ENCODE measurements around the gene PLCG2. TPM values are rescaled to one million over a fixed set of nuclear protein-coding genes. Genes with fewer than 3 reads are reported as not detected.

PLCG2 gene
- total RNA-seq, 1 experiment from 2014 or later = 6.0 TPM

GRCh38 chr16:82004601-82005000, 225.5 kb downstream of the PLCG2 start:
- H3K27me3 Mint-ChIP-seq (ENCODE audit: low read depth) = peaks cover 6% of the 10 kb centered on the region
- Histone ChIP-seq H3K18ac (ENCODE audit: insufficient read length, low read depth, low read length) (no peak overlapping the region), H2BK20ac (ENCODE audit: low read depth, low read length, poor library complexity, severe bottlenecking) (no peak overlapping the region), H3K56ac (ENCODE audit: insufficient read length, low read depth, low read length) (no peak overlapping the region), H3K79me2 (ENCODE audit: insufficient read depth, low read length) (no peaks in the 10 kb centered on the region), H2AFZ (ENCODE audit: low read length) (no peak overlapping the region), H2BK12ac (ENCODE audit: insufficient read length, low read depth, low read length) (no peak overlapping the region), H3K4ac (ENCODE audit: low read depth, low read length) (no peak overlapping the region), H2BK120ac (ENCODE audit: low read depth, low read length, poor library complexity, severe bottlenecking) (no peak overlapping the region), H4K91ac (ENCODE audit: insufficient read length, low read depth, low read length) (no peak overlapping the region), H3K27me3 (ENCODE audit: insufficient read depth, low read length) (no peaks in the 10 kb centered on the region), H2BK5ac (ENCODE audit: insufficient read length, low read length) (no peak overlapping the region), H3K14ac (ENCODE audit: insufficient read depth, low read length) (no peak overlapping the region), H3K23ac (ENCODE audit: insufficient read length, low read depth, low read length) (no peak overlapping the region), H3K9ac (ENCODE audit: extremely low read depth, insufficient read length, low read length) (no peak overlapping the region), H3T11ph (ENCODE audit: low read length) (no peak overlapping the region), H3K79me1 (ENCODE audit: insufficient read depth, low read depth, low read length, poor library complexity, severe bottlenecking) (no peaks in the 10 kb centered on the region), H4K20me1 (ENCODE audit: control insufficient read depth, insufficient read depth, insufficient read length) (no peaks in the 10 kb centered on the region), H3K23me2 (ENCODE audit: insufficient read length, low read depth, low read length, poor library complexity, severe bottlenecking) (no peaks in the 10 kb centered on the region), H2BK15ac (ENCODE audit: low read depth, low read length) (no peak overlapping the region), H4K5ac (ENCODE audit: insufficient read length, low read depth, low read length) (no peak overlapping the region), H3K4me1 (ENCODE audit: insufficient read depth, low read length) (no peaks in the 10 kb centered on the region), H3K27ac (ENCODE audit: insufficient read length, low read depth, low read length) (no peak overlapping the region), H4K8ac (replicated peaks; ENCODE audit: insufficient read length, low read depth, low read length) (no peak overlapping the region), H3K9me3 (ENCODE audit: control insufficient read depth, low read depth, low read length) (peaks cover 5% of the 10 kb centered on the region), H3K4me2 (ENCODE audit: insufficient read depth, insufficient read length, low read length) (no peak overlapping the region), H2AK5ac (ENCODE audit: insufficient read length, low read length) (no peak overlapping the region)
- DNase-seq = no peak
- TF ChIP-seq, protein P1, sequence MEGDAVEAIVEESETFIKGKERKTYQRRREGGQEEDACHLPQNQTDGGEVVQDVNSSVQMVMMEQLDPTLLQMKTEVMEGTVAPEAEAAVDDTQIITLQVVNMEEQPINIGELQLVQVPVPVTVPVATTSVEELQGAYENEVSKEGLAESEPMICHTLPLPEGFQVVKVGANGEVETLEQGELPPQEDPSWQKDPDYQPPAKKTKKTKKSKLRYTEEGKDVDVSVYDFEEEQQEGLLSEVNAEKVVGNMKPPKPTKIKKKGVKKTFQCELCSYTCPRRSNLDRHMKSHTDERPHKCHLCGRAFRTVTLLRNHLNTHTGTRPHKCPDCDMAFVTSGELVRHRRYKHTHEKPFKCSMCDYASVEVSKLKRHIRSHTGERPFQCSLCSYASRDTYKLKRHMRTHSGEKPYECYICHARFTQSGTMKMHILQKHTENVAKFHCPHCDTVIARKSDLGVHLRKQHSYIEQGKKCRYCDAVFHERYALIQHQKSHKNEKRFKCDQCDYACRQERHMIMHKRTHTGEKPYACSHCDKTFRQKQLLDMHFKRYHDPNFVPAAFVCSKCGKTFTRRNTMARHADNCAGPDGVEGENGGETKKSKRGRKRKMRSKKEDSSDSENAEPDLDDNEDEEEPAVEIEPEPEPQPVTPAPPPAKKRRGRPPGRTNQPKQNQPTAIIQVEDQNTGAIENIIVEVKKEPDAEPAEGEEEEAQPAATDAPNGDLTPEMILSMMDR (conservative IDR thresholded peaks at IDR 0.05) = no peak
- H3K36me3 Mint-ChIP-seq (ENCODE audit: insufficient read depth in 1 of 3, low read depth in 3 of 3) = peaks cover 16 to 18% (median 17%) of the 10 kb centered on the region in 3 experiments
- H3K4me3 Mint-ChIP-seq = no peak overlapping the region
- no CpG with 5 or more reads among the region's 5 CpGs for whole genome bisulfite sequencing (ENCODE audit: extremely low coverage, insufficient read length, low lambda C conversion rate)
- peaks cover 0 to 7% of the 10 kb centered on the region in 2 experiments; a peak in 2 of 4 replicates for H3K4me1 Mint-ChIP-seq
- H3K9me3 Mint-ChIP-seq = peaks cover 20 to 22% of the 10 kb centered on the region in 2 experiments
- H3K27ac Mint-ChIP-seq = no peak overlapping the region
